Liver (tissue), 9 donors: ENCODE data around the gene B4GALT3. TPM values are rescaled to one million over a fixed set of nuclear protein-coding genes. Genes with fewer than 3 reads are reported as not detected.

Experiments used
- DNase-seq: peaks from one replicate; pipeline ENCODE4 v3.0.0-alpha.2; 2017; ENCODE audit warnings: low spot score
- H3K27ac ChIP-seq, 2 donors: one replicate each; pipeline ENCODE4 v1.7.0; 2013; ENCODE audit warnings: inconsistent platforms in 2 of 2, low read length in 2 of 2, control low read depth in 1 of 2, low read depth in 1 of 2, mild to moderate bottlenecking in 1 of 2
- H3K27me3 ChIP-seq, 4 donors: one replicate each; pipeline versions ENCODE4 v1.6.1 to v1.7.0; 2013; ENCODE audit warnings: low read length in 3 of 4, inconsistent platforms in 1 of 4, mild to moderate bottlenecking in 1 of 4, moderate library complexity in 1 of 4; ENCODE audit not compliant: control insufficient read depth in 4 of 4, insufficient read depth in 4 of 4
- H3K36me3 ChIP-seq, 4 donors: one replicate each; pipeline versions ENCODE4 v1.6.1 to v1.7.0; 2013; ENCODE audit warnings: low read length in 3 of 4, mild to moderate bottlenecking in 3 of 4, low read depth in 1 of 4, moderate library complexity in 1 of 4; ENCODE audit not compliant: control insufficient read depth in 4 of 4, insufficient read depth in 3 of 4
- H3K4me1 ChIP-seq, 4 donors: one replicate each; pipeline versions ENCODE4 v1.6.1 to v1.7.0; 2013; ENCODE audit warnings: low read length in 3 of 4, mild to moderate bottlenecking in 3 of 4, moderate library complexity in 1 of 4; ENCODE audit not compliant: control insufficient read depth in 4 of 4, insufficient read depth in 4 of 4
- H3K4me3 ChIP-seq, 3 donors: one replicate each; pipeline versions ENCODE4 v1.6.1 to v1.7.0; 2013; ENCODE audit warnings: low read length in 3 of 3, control low read depth in 1 of 3, low read depth in 1 of 3, mild to moderate bottlenecking in 1 of 3
- H3K9ac ChIP-seq, 2 donors: one replicate each; pipeline ENCODE4 v1.7.0; 2013; ENCODE audit warnings: low read length in 2 of 2, mild to moderate bottlenecking in 2 of 2, moderate library complexity in 2 of 2, control low read depth in 1 of 2, low read depth in 1 of 2
- H3K9me3 ChIP-seq, 4 donors: one replicate each; pipeline versions ENCODE4 v1.6.1 to v1.7.0; 2013; ENCODE audit warnings: low read length in 3 of 4; ENCODE audit not compliant: control insufficient read depth in 4 of 4
- ATF3 ChIP-seq: IDR thresholded peaks from 2 replicates; pipeline ENCODE4 v1.6.1; 2016; ENCODE audit warnings: antibody characterized with exemption
- CTCF ChIP-seq: fragments of 150-350 bp; IDR thresholded peaks from 2 replicates; pipeline ENCODE4 v1.5.1; 2017; ENCODE audit warnings: improper control_type of control experiment, low read depth, low read length; ENCODE audit not compliant: missing input control
- EGR1 ChIP-seq, 2 donors: IDR thresholded peaks; 2 replicates each; pipeline ENCODE4 v1.6.1; 2016 to 2018; ENCODE audit warnings: antibody characterized with exemption in 2 of 2, low read depth in 2 of 2
- FOXA1 ChIP-seq: IDR thresholded peaks from 2 replicates; pipeline ENCODE4 v1.6.1; 2016; ENCODE audit warnings: antibody characterized with exemption
- FOXA2 ChIP-seq: IDR thresholded peaks from 2 replicates; pipeline ENCODE4 v1.6.1; 2016; ENCODE audit warnings: antibody characterized with exemption
- GABPA ChIP-seq, 2 donors: IDR thresholded peaks in 1 of 2; conservative IDR thresholded peaks in 1 of 2; 2 replicates each; pipeline ENCODE4 v1.6.1; 2016; ENCODE audit warnings: antibody characterized with exemption in 2 of 2, mild to moderate bottlenecking in 1 of 2, moderate library complexity in 1 of 2
- HNF4A ChIP-seq, 2 donors: conservative IDR thresholded peaks; 2 replicates each; pipeline ENCODE4 v1.6.1; 2016; ENCODE audit warnings: antibody characterized with exemption in 2 of 2, mild to moderate bottlenecking in 2 of 2
- JUND ChIP-seq, 2 donors: IDR thresholded peaks; 2 replicates each; pipeline ENCODE4 v1.6.1; 2016; ENCODE audit warnings: antibody characterized with exemption in 2 of 2
- NR2F2 ChIP-seq: IDR thresholded peaks from 2 replicates; pipeline ENCODE4 v1.6.1; 2016; ENCODE audit warnings: antibody characterized with exemption
- RAD21 ChIP-seq, 2 donors: IDR thresholded peaks; 2 replicates each; pipeline ENCODE4 v1.6.1; 2016; ENCODE audit warnings: antibody characterized with exemption in 2 of 2, mild to moderate bottlenecking in 2 of 2
- RXRA ChIP-seq, 2 donors: IDR thresholded peaks; 2 replicates each; pipeline ENCODE4 v1.6.1; 2017 to 2018; ENCODE audit warnings: antibody characterized with exemption in 2 of 2, mild to moderate bottlenecking in 1 of 2
- SP1 ChIP-seq: IDR thresholded peaks from 2 replicates; pipeline ENCODE4 v1.6.1; 2018; ENCODE audit warnings: antibody characterized with exemption, mild to moderate bottlenecking
- TAF1 ChIP-seq: conservative IDR thresholded peaks from 2 replicates; pipeline ENCODE4 v1.6.1; 2016; ENCODE audit warnings: antibody characterized with exemption, mild to moderate bottlenecking
- YY1 ChIP-seq: IDR thresholded peaks from 2 replicates; pipeline ENCODE4 v1.6.1; 2016; ENCODE audit warnings: antibody characterized with exemption, mild to moderate bottlenecking
- ZBTB33 ChIP-seq: IDR thresholded peaks from 2 replicates; pipeline ENCODE4 v1.6.1; 2016; ENCODE audit warnings: antibody characterized with exemption
- WGBS: extraction: QIAGEN DNeasy Blood & Tissue Kit; methylation state at CpG from one replicate; pipeline ENCODE4 v1.1.7; 2013; 5-methylcytosine and 5-hydroxymethylcytosine counted together
- polyA plus RNA-seq, 2 donors: library from polyadenylated mRNA; stranded (reverse) in 1 of 2; unstranded in 1 of 2; fragments of 200-250 nt in 1 of 2; fragments of >200 nt in 1 of 2; fragmentation: Nextera tagmentation in 1 of 2; extraction: Ambion mirVana in 1 of 2; gene quantifications; one replicate each; pipeline versions ENCODE4 v1.2.1 to v1.2.3, GENCODE V29; 2013 to 2015
- total RNA-seq, 2 donors: library from RNA; depleted of rRNA; stranded (reverse); fragments of >200 nt; gene quantifications; one replicate each; pipeline ENCODE4 v1.2.3, GENCODE V29; 2014
- TF ChIP-seq, protein P1 (sequence below): IDR thresholded peaks from 2 replicates; pipeline ENCODE4 v1.6.1; 2016; ENCODE audit warnings: antibody characterized with exemption
- donor health status: healthy.
- donor health status: healthy.
- donor health status: healthy.
- donor health status: healthy.
- donor health status: healthy.

B4GALT3 gene
- total and polyA plus RNA-seq, 4 donors = 13.1 to 23.8 (median 14.7) TPM

GRCh38 chr1:161182214-161182613 is 4.9 kb upstream of the B4GALT3 start:
- DNase-seq = no peak

GRCh38 chr1:161180639-161181038 is 3.3 kb upstream of the B4GALT3 start:
- Histone ChIP-seq H3K27ac (no peak overlapping the region), H3K4me3 (no peak overlapping the region), H3K9ac (no peak overlapping the region), H3K27me3 (no peaks in the 10 kb centered on the region), H3K36me3 (peaks cover 0 to under 1% (median 0%) of the 10 kb centered on the region in 4 donors), H3K9me3 (no peaks in the 10 kb centered on the region), H3K4me1 (peaks cover 0 to 22% (median 16%) of the 10 kb centered on the region in 4 donors)
- 51% methylated on average over 1 of the region's 1 CpG for WGBS
- TF ChIP-seq YY1 (no peak), CTCF (peak; percentile 34), GABPA (IDR thresholded peaks at IDR 0.05 in 1 of 2, conservative IDR thresholded peaks at IDR 0.05 in 1 of 2) (no peak), RAD21 (IDR thresholded peaks at IDR 0.05) (peak; percentile 59 to 68), FOXA1 (no peak)
- no peak for DNase-seq

More at GRCh38 chr1:161182214-161182613, 4.9 kb upstream of the B4GALT3 start:
- Histone ChIP-seq H3K4me1 (peaks cover 0 to 12% (median 8%) of the 10 kb centered on the region in 4 donors), H3K4me3 (no peak overlapping the region), H3K9me3 (no peaks in the 10 kb centered on the region), H3K27ac (peak overlapping the region in 1 of 2 donors; percentile 60), H3K27me3 (no peaks in the 10 kb centered on the region), H3K36me3 (no peaks in the 10 kb centered on the region), H3K9ac (no peak overlapping the region)
- TF ChIP-seq SP1 = no peak
- no peak for TF ChIP-seq FOXA1
- TF ChIP-seq, protein P1, sequence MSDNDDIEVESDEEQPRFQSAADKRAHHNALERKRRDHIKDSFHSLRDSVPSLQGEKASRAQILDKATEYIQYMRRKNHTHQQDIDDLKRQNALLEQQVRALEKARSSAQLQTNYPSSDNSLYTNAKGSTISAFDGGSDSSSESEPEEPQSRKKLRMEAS = no peak
- no peak for TF ChIP-seq YY1
- no peak for TF ChIP-seq TAF1
- TF ChIP-seq RXRA (IDR thresholded peaks at IDR 0.05) = no peak
- no peak for TF ChIP-seq CTCF
- TF ChIP-seq EGR1 (IDR thresholded peaks at IDR 0.05; ENCODE audit: low read depth in 2 of 2) = no peak
- no peak for TF ChIP-seq RAD21 (IDR thresholded peaks at IDR 0.05)
- TF ChIP-seq NR2F2 = no peak
- no peak for TF ChIP-seq HNF4A (conservative IDR thresholded peaks at IDR 0.05)
- TF ChIP-seq ZBTB33 = no peak
- no peak for TF ChIP-seq GABPA (IDR thresholded peaks at IDR 0.05 in 1 of 2, conservative IDR thresholded peaks at IDR 0.05 in 1 of 2)
- TF ChIP-seq ATF3 = no peak
- no peak for TF ChIP-seq JUND (IDR thresholded peaks at IDR 0.05)
- no peak for TF ChIP-seq FOXA2
- WGBS = 97% methylated on average over 1 of the region's 1 CpG
